HEK293 (cell line): ENCODE measurements around the gene EML3.
A peak's percentile ranks its signal among the peaks of the same experiment; 100 is the strongest.
"Not testable (repeated sequence)": the region's sequence is repeated elsewhere in the genome, so short reads cannot be mapped to it uniquely, and the experiment has no call there.

Experiments
- CTCF ChIA-PET: fragments of 350-600 bp; formaldehyde crosslinking; extraction: SDS; loops from one replicate; lab custom pipeline; 2021; ENCODE audit warnings: antibody characterized with exemption; lab: Yijun Ruan, JAX
- POLR2A ChIA-PET: fragments of 300-600 bp; formaldehyde crosslinking; extraction: SDS; loops from one replicate; lab custom pipeline; 2020; ENCODE audit warnings: antibody characterized with exemption, inconsistent platforms; lab: Yijun Ruan, JAX
- H3K27ac ChIP-seq: fragments of 200-500 bp; sonication (Bioruptor generic); 2 replicates; pipeline ENCODE4 v1.5.1; 2014; ENCODE audit warnings: low read depth, low read length, control low read depth, inconsistent platforms; ENCODE audit errors: extremely low read depth
- H3K36me3 ChIP-seq, 2 experiments: fragments of 200-500 bp in 1 of 2; sonication (Bioruptor generic) in 1 of 2; 1 replicate in 1 of 2; 2 replicates in 1 of 2; pipeline ENCODE4 v1.5.1; 2014 to 2017; ENCODE audit warnings: inconsistent platforms in 2 of 2, low read length in 2 of 2; ENCODE audit not compliant: control insufficient read depth in 2 of 2, insufficient read depth in 1 of 2
- H3K4me1 ChIP-seq: fragments of 200-500 bp; sonication (Bioruptor generic); 2 replicates; pipeline ENCODE4 v1.5.1; 2014; ENCODE audit warnings: mild to moderate bottlenecking, low read length, inconsistent platforms; ENCODE audit not compliant: control insufficient read depth, insufficient read depth
- H3K4me3 ChIP-seq: 2 replicates; pipeline ENCODE4 v1.5.1; 2011; ENCODE audit warnings: low read depth, mild to moderate bottlenecking, control low read depth, low read length, moderate library complexity
- H3K9me3 ChIP-seq: fragments of 200-500 bp; sonication (Bioruptor generic); 2 replicates; pipeline ENCODE4 v1.5.1; 2014; ENCODE audit warnings: low read depth, low read length, inconsistent platforms; ENCODE audit not compliant: control insufficient read depth, insufficient read depth
- EGR2 ChIP-seq: fragments of 450-650 bp; formaldehyde crosslinking; IDR thresholded peaks from 2 replicates; pipeline ENCODE4 v1.5.1; 2016; ENCODE audit warnings: low read depth, missing biosample characterization, missing genetic modification characterization
- GLIS1 ChIP-seq: fragments of 450-650 bp; formaldehyde crosslinking; IDR thresholded peaks from 2 replicates; pipeline ENCODE4 v1.5.1; 2016; ENCODE audit warnings: missing biosample characterization, missing genetic modification characterization
- KLF8 ChIP-seq: fragments of 450-650 bp; formaldehyde crosslinking; IDR thresholded peaks from 2 replicates; pipeline ENCODE4 v1.5.1; 2016; ENCODE audit warnings: missing biosample characterization, missing genetic modification characterization
- OSR2 ChIP-seq: fragments of 450-650 bp; formaldehyde crosslinking; IDR thresholded peaks from 2 replicates; pipeline ENCODE4 v1.5.1; 2016; ENCODE audit warnings: missing biosample characterization, missing genetic modification characterization
- PATZ1 ChIP-seq: fragments of 450-650 bp; formaldehyde crosslinking; IDR thresholded peaks from 2 replicates; pipeline ENCODE4 v1.5.1; 2016; ENCODE audit warnings: missing biosample characterization, missing genetic modification characterization
- TRIM28 ChIP-seq: IDR thresholded peaks from 2 replicates; pipeline ENCODE4 v1.6.1; 2011; ENCODE audit warnings: low read length, control low read depth, borderline replicate concordance
- ZBTB11 ChIP-seq: fragments of 450-650 bp; formaldehyde crosslinking; conservative IDR thresholded peaks from 2 replicates; pipeline ENCODE4 v1.5.1; 2016; ENCODE audit warnings: low read depth, missing biosample characterization, missing genetic modification characterization
- ZIC2 ChIP-seq: fragments of 450-650 bp; formaldehyde crosslinking; IDR thresholded peaks from 2 replicates; pipeline ENCODE4 v1.5.1; 2016; ENCODE audit warnings: missing biosample characterization, missing genetic modification characterization
- ZNF132 ChIP-seq: fragments of 450-650 bp; formaldehyde crosslinking; IDR thresholded peaks from 2 replicates; pipeline ENCODE4 v1.5.1; 2017; ENCODE audit warnings: missing biosample characterization, missing genetic modification characterization, borderline replicate concordance
- ZNF2 ChIP-seq: fragments of 450-650 bp; formaldehyde crosslinking; IDR thresholded peaks from 2 replicates; pipeline ENCODE4 v1.5.1; 2016; ENCODE audit warnings: missing biosample characterization, missing genetic modification characterization
- ZNF280C ChIP-seq: fragments of 450-650 bp; formaldehyde crosslinking; IDR thresholded peaks from 2 replicates; pipeline ENCODE4 v1.5.1; 2016; ENCODE audit warnings: missing biosample characterization, missing genetic modification characterization
- ZNF335 ChIP-seq: fragments of 450-650 bp; formaldehyde crosslinking; conservative IDR thresholded peaks from 2 replicates; pipeline ENCODE4 v1.5.1; 2016; ENCODE audit warnings: missing biosample characterization, missing genetic modification characterization
- ZNF404 ChIP-seq: fragments of 450-650 bp; formaldehyde crosslinking; IDR thresholded peaks from 2 replicates; pipeline ENCODE4 v1.5.1; 2017; ENCODE audit warnings: missing biosample characterization, missing genetic modification characterization
- ZNF416 ChIP-seq: fragments of 450-650 bp; formaldehyde crosslinking; IDR thresholded peaks from 2 replicates; pipeline ENCODE4 v1.5.1; 2016; ENCODE audit warnings: missing biosample characterization, missing genetic modification characterization
- ZNF473 ChIP-seq: fragments of 450-650 bp; formaldehyde crosslinking; IDR thresholded peaks from 2 replicates; pipeline ENCODE4 v1.5.1; 2017; ENCODE audit warnings: missing biosample characterization, missing genetic modification characterization
- ZNF560 ChIP-seq: fragments of 450-650 bp; formaldehyde crosslinking; IDR thresholded peaks from 2 replicates; pipeline ENCODE4 v1.5.1; 2017; ENCODE audit warnings: missing biosample characterization, missing genetic modification characterization, borderline replicate concordance
- ZNF600 ChIP-seq: fragments of 450-650 bp; formaldehyde crosslinking; IDR thresholded peaks from 2 replicates; pipeline ENCODE4 v1.5.1; 2016; ENCODE audit warnings: missing biosample characterization, missing genetic modification characterization
- ZNF621 ChIP-seq: fragments of 450-650 bp; formaldehyde crosslinking; IDR thresholded peaks from 2 replicates; pipeline ENCODE4 v1.5.1; 2017; ENCODE audit warnings: missing biosample characterization, missing genetic modification characterization
- ZNF837 ChIP-seq: fragments of 450-650 bp; formaldehyde crosslinking; IDR thresholded peaks from 2 replicates; pipeline ENCODE4 v1.5.1; 2016; ENCODE audit warnings: missing biosample characterization, missing genetic modification characterization
- TF ChIP-seq, protein P1 (sequence below): fragments of 450-650 bp; formaldehyde crosslinking; IDR thresholded peaks from 2 replicates; pipeline ENCODE4 v1.5.1; 2016; ENCODE audit warnings: missing biosample characterization, missing genetic modification characterization

EML3 gene

GRCh38 chr11:62560566-62561103 is 51.9 kb downstream of the EML3 start (continued):
- TF ChIP-seq ZNF416 (tag by site-specific recombination) (no peak), ZBTB11 (tag by site-specific recombination) (no peak)

DNA sequence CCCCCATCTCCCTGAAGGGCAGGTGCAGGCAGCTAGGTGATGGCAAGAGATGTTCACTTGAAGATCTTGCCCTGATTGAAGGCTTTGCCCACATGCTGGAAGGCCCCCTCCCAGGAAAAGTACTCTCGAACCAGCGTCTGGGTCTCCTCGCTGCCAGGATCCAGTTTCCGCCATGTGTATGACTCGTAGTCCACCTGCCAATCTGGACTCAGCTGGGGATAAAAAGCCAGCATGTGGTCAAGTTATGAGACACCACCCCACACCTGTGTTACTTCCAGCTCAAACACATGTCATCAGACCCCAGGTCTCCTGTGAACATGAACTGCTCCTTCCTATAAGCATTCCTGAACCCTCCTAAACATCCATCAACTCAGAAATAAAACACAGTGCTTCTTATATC is 52.9 kb downstream of the EML3 start:
- ChIA-PET CTCF (interaction anchor here (0.6 to 5.2 kb wide), 16 partner anchors 11 to 227 kb away, joined by 3 to 80 read pairs (median 5); partner anchors contain the start of gene EEF1G), POLR2A (interaction anchor here (1.1 to 2.5 kb wide), 5 partner anchors 13 to 135 kb away, joined by 4 to 13 read pairs (median 10); partner anchors contain the start of genes AHNAK, EEF1G and TUT1)
- H3K9me3 ChIP-seq, H3K4me3 ChIP-seq, H3K27ac ChIP-seq, H3K4me1 ChIP-seq: not testable (repeated sequence)
- H3K36me3 ChIP-seq, result peaks cover 16 to 75% of the 10 kb centered on the region in 2 experiments
- TF ChIP-seq ZIC2 (tag by site-specific recombination) (0 out of 2 replicates have a peak, but pooled peaks have one; percentile 20), GLIS1 (tag by site-specific recombination) (peak; percentile 91)

GRCh38 chr11:62559204-62559603 is 53.4 kb downstream of the EML3 start:
- Histone ChIP-seq H3K4me3 (no peak overlapping the region), H3K9me3 (no peaks in the 10 kb centered on the region), H3K4me1 (peaks cover 6% of the 10 kb centered on the region; the same call in 1 of the 2 replicates), H3K36me3 (peaks cover 16 to 75% of the 10 kb centered on the region in 2 experiments), H3K27ac (no peak overlapping the region)
- TF ChIP-seq KLF8 (tag by site-specific recombination), result peak; percentile 38; the same call in 1 of the 2 replicates
- TF ChIP-seq OSR2 (tag by site-specific recombination), result peak; percentile 52
- no peak for TF ChIP-seq ZNF560
- TF ChIP-seq PATZ1, result 0 out of 2 replicates have a peak, but pooled peaks have one; percentile 21
- ChIA-PET POLR2A (interaction anchor here (1.0 to 2.5 kb wide), 4 partner anchors 12 to 134 kb away, joined by 3 to 11 read pairs (median 6); partner anchors contain the start of genes AHNAK, EEF1G and TUT1), CTCF (interaction anchor here (0.7 to 5.2 kb wide), 6 partner anchors 13 to 227 kb away, joined by 3 to 80 read pairs (median 10); no protein-coding TSS in a partner anchor)

DNA sequence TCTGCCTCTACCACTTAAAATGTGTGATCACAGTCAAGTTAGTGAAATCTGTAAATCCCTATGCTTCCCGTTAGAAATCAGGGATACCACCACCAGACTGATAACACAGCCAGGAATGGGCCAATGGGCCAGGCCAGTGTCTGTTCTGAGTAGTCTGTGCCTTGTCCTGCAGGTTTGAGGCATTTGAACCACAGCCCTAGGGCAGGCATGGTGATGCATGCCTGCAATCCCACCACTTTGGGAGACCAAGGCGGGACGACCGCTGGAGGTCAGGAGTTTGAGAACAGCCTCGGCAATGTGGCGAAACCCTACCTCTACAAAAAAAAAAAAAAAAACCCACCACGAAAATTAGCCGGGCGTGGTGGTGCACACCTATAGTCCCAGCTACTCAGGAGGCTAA is 53.9 kb downstream of the EML3 start:
- peaks cover 6% of the 10 kb centered on the region; the same call in 1 of the 2 replicates for H3K4me1 ChIP-seq
- TF ChIP-seq EGR2 (tag by site-specific recombination) (no peak), ZNF280C (tag by site-specific recombination) (no peak), ZNF404 (tag by site-specific recombination) (no peak), TRIM28 (no peak), ZNF621 (tag by site-specific recombination) (no peak), ZNF132 (tag by site-specific recombination) (no peak), ZNF473 (tag by site-specific recombination) (no peak), ZNF600 (no peak), ZNF837 (tag by site-specific recombination) (no peak), ZNF2 (no peak), ZNF335 (tag by site-specific recombination) (no peak)
- TF ChIP-seq, protein P1, sequence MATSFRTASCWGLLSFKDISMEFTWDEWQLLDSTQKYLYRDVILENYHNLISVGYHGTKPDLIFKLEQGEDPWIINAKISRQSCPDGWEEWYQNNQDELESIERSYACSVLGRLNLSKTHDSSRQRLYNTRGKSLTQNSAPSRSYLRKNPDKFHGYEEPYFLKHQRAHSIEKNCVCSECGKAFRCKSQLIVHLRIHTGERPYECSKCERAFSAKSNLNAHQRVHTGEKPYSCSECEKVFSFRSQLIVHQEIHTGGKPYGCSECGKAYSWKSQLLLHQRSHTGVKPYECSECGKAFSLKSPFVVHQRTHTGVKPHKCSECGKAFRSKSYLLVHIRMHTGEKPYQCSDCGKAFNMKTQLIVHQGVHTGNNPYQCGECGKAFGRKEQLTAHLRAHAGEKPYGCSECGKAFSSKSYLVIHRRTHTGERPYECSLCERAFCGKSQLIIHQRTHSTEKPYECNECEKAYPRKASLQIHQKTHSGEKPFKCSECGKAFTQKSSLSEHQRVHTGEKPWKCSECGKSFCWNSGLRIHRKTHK (tag by site-specific recombination), result no peak

More for the DNA sequence above, 53.9 kb downstream of the EML3 start:
- ChIA-PET CTCF (interaction anchor here (1.0 to 5.2 kb wide), 4 partner anchors 13 to 164 kb away, joined by 8 to 80 read pairs (median 40); no protein-coding TSS in a partner anchor), POLR2A (interaction anchor here (1.0 to 2.5 kb wide), 4 partner anchors 9 to 134 kb away, joined by 3 to 11 read pairs (median 4); partner anchors contain the start of genes EEF1G and TUT1)
- H3K27ac ChIP-seq, result no peak overlapping the region
- H3K4me3 ChIP-seq, result no peak overlapping the region
- H3K36me3 ChIP-seq, result peaks cover 16 to 69% of the 10 kb centered on the region in 2 experiments
- no peaks in the 10 kb centered on the region for H3K9me3 ChIP-seq
